SK-N-SH (cell line): Measurements from ENCODE around the gene IL17D. TPM values are rescaled to one million over a fixed set of nuclear protein-coding genes. Genes with fewer than 3 reads are reported as not detected.

Source experiments
- CTCF ChIA-PET: fragments of 300-600, 350-600 bp; formaldehyde crosslinking; extraction: SDS; loops from one replicate; lab custom pipeline; 2021; lab: Yijun Ruan, JAX
- POLR2A ChIA-PET: fragments of 350-600 bp; sonication (Branson Sonifier 250); formaldehyde crosslinking; extraction: SDS; loops from one replicate; lab custom pipeline; 2020; ENCODE audit warnings: antibody characterized with exemption, inconsistent platforms; lab: Yijun Ruan, JAX
- DNase-seq: peaks from one replicate; pipeline ENCODE4 v3.0.0; 2012
- H2AFZ ChIP-seq: fragments of 200-600 bp; sonication (generic); 2 replicates; pipeline ENCODE4 v1.8.1; 2016; ENCODE audit warnings: antibody characterized with exemption, mild to moderate bottlenecking, low read depth
- H3F3A ChIP-seq: fragments of 200-600 bp; sonication (generic); replicated peaks from 2 replicates; pipeline ENCODE3; 2016; ENCODE audit warnings: antibody characterized with exemption, mild to moderate bottlenecking; ENCODE audit not compliant: insufficient read depth
- H3K27ac ChIP-seq, 2 experiments: fragments of 200-500 bp in 1 of 2; fragments of 200-600 bp in 1 of 2; sonication (Bioruptor generic) in 1 of 2; sonication (generic), shearing (Covaris generic) in 1 of 2; 2 replicates each; pipeline versions ENCODE4 v1.5.1 to v1.6.1; 2014 to 2016; ENCODE audit warnings: low read depth in 2 of 2, inconsistent platforms in 1 of 2, low read length in 1 of 2, mild to moderate bottlenecking in 1 of 2, mixed read lengths in 1 of 2
- H3K27me3 ChIP-seq: fragments of 200-600 bp; sonication (generic), shearing (Covaris generic); 2 replicates; pipeline ENCODE4 v1.6.1; 2016; ENCODE audit warnings: mixed run types; ENCODE audit not compliant: insufficient read depth
- H3K36me3 ChIP-seq, 2 experiments: fragments of 200-500 bp in 1 of 2; fragments of 200-600 bp in 1 of 2; sonication (Bioruptor generic) in 1 of 2; sonication (generic) in 1 of 2; replicated peaks in 1 of 2; 2 replicates each; pipeline versions ENCODE3 to v1.5.1; 2014 to 2016; ENCODE audit warnings: low read length in 1 of 2, mild to moderate bottlenecking in 1 of 2; ENCODE audit not compliant: insufficient read depth in 2 of 2, control insufficient read depth in 1 of 2
- H3K4me1 ChIP-seq, 2 experiments: fragments of 200-500 bp in 1 of 2; fragments of 200-600 bp in 1 of 2; sonication (Bioruptor generic) in 1 of 2; sonication (generic), shearing (Covaris generic) in 1 of 2; 2 replicates each; pipeline versions ENCODE4 v1.5.1 to v1.6.1; 2014 to 2016; ENCODE audit warnings: low read depth in 1 of 2, low read length in 1 of 2, mixed run types in 1 of 2; ENCODE audit not compliant: insufficient read depth in 2 of 2, control insufficient read depth in 1 of 2
- H3K4me2 ChIP-seq: fragments of 200-600 bp; sonication (generic), shearing (Covaris generic); 2 replicates; pipeline ENCODE4 v1.6.1; 2017; ENCODE audit warnings: mixed run types
- H3K4me3 ChIP-seq, 2 experiments: fragments of 200-500 bp in 1 of 2; fragments of 200-600 bp in 1 of 2; sonication (Bioruptor generic) in 1 of 2; sonication (generic), shearing (Covaris generic) in 1 of 2; 2 replicates each; pipeline versions ENCODE4 v1.5.1 to v1.8.1; 2014 to 2016; ENCODE audit warnings: low read depth in 2 of 2, inconsistent platforms in 1 of 2, low read length in 1 of 2, mild to moderate bottlenecking in 1 of 2, mixed read lengths in 1 of 2, moderate library complexity in 1 of 2
- H3K79me2 ChIP-seq: fragments of 200-600 bp; sonication (generic); 2 replicates; pipeline ENCODE4 v1.8.1; 2017; ENCODE audit warnings: mild to moderate bottlenecking; ENCODE audit not compliant: insufficient read depth
- H3K9ac ChIP-seq: fragments of 200-600 bp; sonication (generic); 2 replicates; pipeline ENCODE4 v1.6.1; 2017; ENCODE audit warnings: mixed run types
- H3K9me2 ChIP-seq: fragments of 200-600 bp; sonication (generic); 2 replicates; pipeline ENCODE4 v1.6.1; 2017; ENCODE audit warnings: mixed run types
- H3K9me3 ChIP-seq: fragments of 200-600 bp; sonication (generic); 2 replicates; pipeline ENCODE4 v1.6.1; 2017; ENCODE audit warnings: mixed run types, mild to moderate bottlenecking, moderate library complexity
- H4K20me1 ChIP-seq: fragments of 200-600 bp; sonication (generic); 2 replicates; pipeline ENCODE4 v1.6.1; 2017; ENCODE audit warnings: mild to moderate bottlenecking, mixed run types; ENCODE audit not compliant: insufficient read depth
- CHD2 ChIP-seq: fragments of 150-350 bp; IDR thresholded peaks from 2 replicates; pipeline ENCODE4 v1.6.1; 2018; ENCODE audit warnings: low read length; ENCODE audit not compliant: partially characterized antibody
- CTCF ChIP-seq: fragments of 200-600 bp; sonication (generic); IDR thresholded peaks from 2 replicates; pipeline ENCODE4 v1.6.1; 2017; ENCODE audit warnings: antibody characterized with exemption, mild to moderate bottlenecking, moderate library complexity
- EP300 ChIP-seq, 2 experiments: IDR thresholded peaks; 2 replicates each; pipeline versions ENCODE4 v1.4.0 to v1.6.1; 2012; ENCODE audit warnings: borderline replicate concordance in 1 of 2, low read depth in 1 of 2, low read length in 1 of 2
- EZH2phosphoT487 ChIP-seq: fragments of 200-600 bp; sonication (generic); IDR thresholded peaks from 2 replicates; pipeline ENCODE4 v1.6.1; 2017; ENCODE audit warnings: low read depth, mixed run types, mild to moderate bottlenecking, antibody characterized with exemption, moderate library complexity, borderline replicate concordance
- FOSL2 ChIP-seq: IDR thresholded peaks from 2 replicates; pipeline ENCODE4 v1.4.0; 2012; ENCODE audit warnings: low read depth, mild to moderate bottlenecking, moderate library complexity, borderline replicate concordance
- FOXM1 ChIP-seq: IDR thresholded peaks from 2 replicates; pipeline ENCODE4 v1.4.0; 2012; ENCODE audit warnings: low read depth, mild to moderate bottlenecking
- GABPA ChIP-seq: IDR thresholded peaks from 2 replicates; pipeline ENCODE4 v1.4.0; 2012; ENCODE audit warnings: low read depth, mild to moderate bottlenecking
- IRF3 ChIP-seq: fragments of 150-350 bp; IDR thresholded peaks from 2 replicates; pipeline ENCODE4 v1.6.1; 2016; ENCODE audit warnings: mild to moderate bottlenecking, low read depth, low read length
- MAX ChIP-seq: IDR thresholded peaks from 2 replicates; pipeline ENCODE4 v1.4.0; 2012; ENCODE audit warnings: low read depth
- MEF2A ChIP-seq: IDR thresholded peaks from 2 replicates; pipeline ENCODE4 v1.4.0; 2012; ENCODE audit warnings: low read depth, borderline replicate concordance
- MXI1 ChIP-seq: IDR thresholded peaks from 2 replicates; pipeline ENCODE4 v1.6.1; 2012; ENCODE audit warnings: mild to moderate bottlenecking, low read depth, low read length, improper control_type of control experiment
- NRF1 ChIP-seq: IDR thresholded peaks from 2 replicates; pipeline ENCODE4 v1.6.1; 2012; ENCODE audit warnings: low read depth, mild to moderate bottlenecking, low read length
- POLR2AphosphoS5 ChIP-seq: IDR thresholded peaks from 2 replicates; pipeline ENCODE4 v1.6.1; 2012; ENCODE audit warnings: low read depth, low read length
- RCOR1 ChIP-seq: fragments of 150-350 bp; IDR thresholded peaks from 2 replicates; pipeline ENCODE4 v1.6.1; 2017; ENCODE audit warnings: antibody characterized with exemption, low read length
- SMC3 ChIP-seq: IDR thresholded peaks from 2 replicates; pipeline ENCODE4 v1.6.1; 2012; ENCODE audit warnings: low read depth, low read length, improper control_type of control experiment
- TAF1 ChIP-seq: IDR thresholded peaks from 2 replicates; pipeline ENCODE4 v1.6.1; 2012; ENCODE audit warnings: low read depth, mild to moderate bottlenecking, low read length, moderate library complexity, borderline replicate concordance
- WGBS: methylation state at CpG from one replicate; pipeline ENCODE4 v1.1.6; 2017; ENCODE audit warnings: low lambda C conversion rate; 5-methylcytosine and 5-hydroxymethylcytosine counted together
- polyA plus RNA-seq, 3 experiments: library from polyadenylated mRNA; depleted of rRNA; stranded (reverse); fragments of >200 nt; gene quantifications; 2 replicates each; pipeline ENCODE4 v1.2.3, GENCODE V29; 2012
- TF ChIP-seq, protein P1 (sequence below): IDR thresholded peaks from 2 replicates; pipeline ENCODE4 v1.6.1; 2012; ENCODE audit warnings: mild to moderate bottlenecking, low read depth, low read length, moderate library complexity

Gene IL17D, protein sequence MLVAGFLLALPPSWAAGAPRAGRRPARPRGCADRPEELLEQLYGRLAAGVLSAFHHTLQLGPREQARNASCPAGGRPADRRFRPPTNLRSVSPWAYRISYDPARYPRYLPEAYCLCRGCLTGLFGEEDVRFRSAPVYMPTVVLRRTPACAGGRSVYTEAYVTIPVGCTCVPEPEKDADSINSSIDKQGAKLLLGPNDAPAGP
- polyA plus RNA-seq (2012; rRNA removed), result 1.6 and 2.3 TPM in 2 replicates
- 1.9 and 2.8 TPM in 2 replicates for polyA plus RNA-seq (2012; cell fraction: cytosol; rRNA removed)
- polyA plus RNA-seq (2012; cell fraction: nucleus; rRNA removed), result 1.7 and 1.9 TPM in 2 replicates

DNA sequence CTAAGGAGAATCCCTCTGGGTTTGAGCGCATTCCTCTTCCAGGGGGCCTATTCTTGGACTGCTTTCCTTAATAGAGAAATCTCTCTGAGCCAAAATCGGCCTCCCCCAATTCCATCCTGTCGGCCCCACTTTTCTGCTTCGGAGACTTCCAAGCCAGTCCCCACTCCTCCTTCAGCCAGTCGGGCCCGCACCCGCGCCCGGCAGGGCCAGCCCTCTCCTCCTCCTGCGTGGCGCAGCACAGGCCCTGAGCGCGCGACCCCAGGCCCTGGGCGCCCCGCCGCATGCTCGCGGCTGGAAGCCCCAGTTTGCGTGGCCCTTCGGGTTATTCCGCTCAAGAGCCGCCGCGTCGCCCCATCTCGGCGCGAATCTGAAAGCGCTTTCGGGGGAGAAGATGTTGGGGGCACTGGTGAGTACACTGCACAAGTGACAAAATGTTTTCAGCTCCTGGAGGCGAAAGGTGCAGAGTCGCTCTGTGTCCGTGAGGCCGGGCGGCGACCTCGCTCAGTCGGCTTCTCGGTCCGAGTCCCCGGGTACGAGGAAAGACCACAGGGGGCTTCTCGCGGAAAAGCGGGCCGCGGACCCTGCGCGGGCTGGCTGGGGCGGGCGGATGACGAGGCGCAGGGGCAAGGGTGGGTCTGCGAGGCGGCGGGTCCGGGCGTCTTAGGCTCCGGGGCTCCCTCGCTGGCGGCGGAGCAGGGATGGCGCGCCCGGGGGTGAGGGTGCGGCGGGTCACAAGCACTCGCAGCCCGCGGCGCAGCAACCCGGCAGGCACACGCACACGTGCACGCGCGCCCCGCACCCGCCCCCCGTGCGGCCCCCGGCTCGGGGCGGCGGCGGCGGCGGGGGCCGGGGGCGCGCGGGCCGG is at the start of gene IL17D:
IL17D (plus strand) TSS at position 785 of the 865 bp plus-strand sequence. CDS start 303 bp downstream, outside the sequence.
- Histone ChIP-seq H2AFZ (peak within 1 kb of the TSS; percentile 94), H3K4me2 (peak within 1 kb of the TSS; percentile 100), H3K4me1 (peaks cover 5 to 9% of the 10 kb centered on the region in 2 experiments; a peak in 2 of 4 replicates), H3K4me3 (peak within 1 kb of the TSS; percentile 70 to 86), H3K79me2 (no peaks in the 10 kb centered on the region), H3K36me3 (no peaks in the 10 kb centered on the region), H3K9me3 (no peaks in the 10 kb centered on the region), H3K9me2 (no peaks in the 10 kb centered on the region), H3K27ac (peak within 1 kb of the TSS in 1 of 2 experiments; percentile 46; a peak in 1 of 4 replicates), H4K20me1 (no peaks in the 10 kb centered on the region), H3F3A (peaks cover 3% of the 10 kb centered on the region), H3K27me3 (no peaks in the 10 kb centered on the region), H3K9ac (peak within 1 kb of the TSS; percentile 70)
- TF ChIP-seq POLR2AphosphoS5 (no peak), EZH2phosphoT487 (no peak), CHD2 (no peak), FOXM1 (no peak), IRF3 (no peak), FOSL2 (no peak), MXI1 (0 out of 2 replicates have a peak, but pooled peaks have one; percentile 30), MEF2A (no peak), TAF1 (no peak), MAX (no peak), SMC3 (peak; percentile 1; the same call in 1 of the 2 replicates), GABPA (no peak), CTCF (peak; percentile 11), EP300 (IDR thresholded peaks at IDR 0.05; ENCODE audit: borderline replicate concordance in 1 of 2, low read depth in 1 of 2, low read length in 1 of 2) (no peak), NRF1 (0 out of 2 replicates have a peak, but pooled peaks have one; percentile 3), RCOR1 (no peak)
- TF ChIP-seq, protein P1, sequence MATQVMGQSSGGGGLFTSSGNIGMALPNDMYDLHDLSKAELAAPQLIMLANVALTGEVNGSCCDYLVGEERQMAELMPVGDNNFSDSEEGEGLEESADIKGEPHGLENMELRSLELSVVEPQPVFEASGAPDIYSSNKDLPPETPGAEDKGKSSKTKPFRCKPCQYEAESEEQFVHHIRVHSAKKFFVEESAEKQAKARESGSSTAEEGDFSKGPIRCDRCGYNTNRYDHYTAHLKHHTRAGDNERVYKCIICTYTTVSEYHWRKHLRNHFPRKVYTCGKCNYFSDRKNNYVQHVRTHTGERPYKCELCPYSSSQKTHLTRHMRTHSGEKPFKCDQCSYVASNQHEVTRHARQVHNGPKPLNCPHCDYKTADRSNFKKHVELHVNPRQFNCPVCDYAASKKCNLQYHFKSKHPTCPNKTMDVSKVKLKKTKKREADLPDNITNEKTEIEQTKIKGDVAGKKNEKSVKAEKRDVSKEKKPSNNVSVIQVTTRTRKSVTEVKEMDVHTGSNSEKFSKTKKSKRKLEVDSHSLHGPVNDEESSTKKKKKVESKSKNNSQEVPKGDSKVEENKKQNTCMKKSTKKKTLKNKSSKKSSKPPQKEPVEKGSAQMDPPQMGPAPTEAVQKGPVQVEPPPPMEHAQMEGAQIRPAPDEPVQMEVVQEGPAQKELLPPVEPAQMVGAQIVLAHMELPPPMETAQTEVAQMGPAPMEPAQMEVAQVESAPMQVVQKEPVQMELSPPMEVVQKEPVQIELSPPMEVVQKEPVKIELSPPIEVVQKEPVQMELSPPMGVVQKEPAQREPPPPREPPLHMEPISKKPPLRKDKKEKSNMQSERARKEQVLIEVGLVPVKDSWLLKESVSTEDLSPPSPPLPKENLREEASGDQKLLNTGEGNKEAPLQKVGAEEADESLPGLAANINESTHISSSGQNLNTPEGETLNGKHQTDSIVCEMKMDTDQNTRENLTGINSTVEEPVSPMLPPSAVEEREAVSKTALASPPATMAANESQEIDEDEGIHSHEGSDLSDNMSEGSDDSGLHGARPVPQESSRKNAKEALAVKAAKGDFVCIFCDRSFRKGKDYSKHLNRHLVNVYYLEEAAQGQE, result no peak
- 28% methylated on average over 3 of the region's 94 CpGs for WGBS
- ChIA-PET CTCF (interaction anchor here (0.7 to 2.3 kb wide), 11 partner anchors 12 to 222 kb away, joined by 3 to 11 read pairs (median 4); no protein-coding TSS in a partner anchor), POLR2A (interaction anchor here (0.9 to 1.0 kb wide), 2 partner anchors 222 to 900 kb away, joined by 3 read pairs; partner anchors contain the start of gene MICU2)
- DNase-seq, result peak; percentile 76
